Brain pericyte (primary cell): ENCODE data around the gene SH2D6.
"Not testable (repeated sequence)": the region's sequence is repeated elsewhere in the genome, so short reads cannot be mapped to it uniquely, and the experiment has no call there.

Experiments
- DNase-seq: peaks from one replicate; pipeline ENCODE4 v3.0.0-alpha.2; 2012; ENCODE audit warnings: low read depth, low spot score

Gene SH2D6

GRCh38 chr2:85468704-85469349 is 50.3 kb downstream of the SH2D6 start:
- DNase-seq = no peak

- no peak for DNase-seq
These were observed 52.6 kb downstream of the SH2D6 start for GRCh38 chr2:85470850-85471800.

- DNase-seq = no peak
These were observed 53.7 kb downstream of the SH2D6 start for GRCh38 chr2:85472261-85472660.

- no peak for DNase-seq
These were observed 57.4 kb downstream of the SH2D6 start for GRCh38 chr2:85475799-85476490.

- DNase-seq = no peak
These were observed 58.1 kb downstream of the SH2D6 start for GRCh38 chr2:85476624-85477023.

- no peak for DNase-seq
These were observed 59.4 kb downstream of the SH2D6 start for GRCh38 chr2:85477884-85478283.

GRCh38 chr2:85481818-85482777 is 63.6 kb downstream of the SH2D6 start:
- no peak for DNase-seq

- not testable (repeated sequence) for DNase-seq
These were observed 66.1 kb downstream of the SH2D6 start for GRCh38 chr2:85484615-85485014.

- no peak for DNase-seq
These were observed 67.3 kb downstream of the SH2D6 start for GRCh38 chr2:85485815-85486214.
